Gastrocnemius medialis (tissue), 4 donors: ENCODE results near the gene AKNA. TPM values are rescaled to one million over a fixed set of nuclear protein-coding genes. Genes with fewer than 3 reads are reported as not detected.

Source experiments
- ATAC-seq, 2 donors: fragments of 150-250 bp; one replicate each; pipeline ENCODE4 v1.9.1; 2016
- DNase-seq, 2 donors: peaks; one replicate each; pipeline ENCODE4 v3.0.0-alpha.2; 2019
- H3K27ac ChIP-seq, 4 donors: fragments of 200-600 bp; sonication (generic); 1 replicate in 1 of 4; 2 replicates in 3 of 4; pipeline ENCODE4 v1.5.1; 2016 to 2018; ENCODE audit warnings: mild to moderate bottlenecking in 2 of 4, moderate library complexity in 1 of 4
- H3K27me3 ChIP-seq, 3 donors: fragments of 200-600 bp; sonication (generic) in 2 of 3; 1 replicate in 1 of 3; 2 replicates in 2 of 3; pipeline versions ENCODE4 v1.5.1 to v1.6.0; 2016 to 2019; ENCODE audit warnings: mild to moderate bottlenecking in 1 of 3, moderate library complexity in 1 of 3
- H3K36me3 ChIP-seq, 2 donors: fragments of 200-600 bp; sonication (generic) in 1 of 2; one replicate each; pipeline ENCODE4 v1.5.1; 2017 to 2018
- H3K4me1 ChIP-seq, 2 donors: fragments of 200-600 bp; sonication (generic) in 1 of 2; one replicate each; pipeline ENCODE4 v1.5.1; 2016 to 2017; ENCODE audit warnings: mild to moderate bottlenecking in 2 of 2
- H3K4me3 ChIP-seq, 4 donors: fragments of 200-600 bp; sonication (generic) in 3 of 4; 1 replicate in 1 of 4; 2 replicates in 3 of 4; pipeline ENCODE4 v1.5.1; 2016 to 2019; ENCODE audit warnings: mild to moderate bottlenecking in 2 of 4
- H3K9me3 ChIP-seq, 3 donors: fragments of 200-600 bp; sonication (generic) in 2 of 3; 1 replicate in 1 of 3; 2 replicates in 2 of 3; pipeline ENCODE4 v1.5.1; 2016 to 2019
- CTCF ChIP-seq, 5 experiments: fragments of 450-650 bp in 3 of 5; fragments of 200-600 bp in 2 of 5; sonication (generic) in 2 of 5; IDR thresholded peaks in 4 of 5; conservative IDR thresholded peaks in 1 of 5; 1 replicate in 4 of 5; 2 replicates in 1 of 5; pipeline ENCODE4 v1.5.1; 2016 to 2019; ENCODE audit warnings: antibody characterized with exemption in 5 of 5, mild to moderate bottlenecking in 3 of 5, moderate library complexity in 3 of 5
- POLR2A ChIP-seq, 2 donors: fragments of 450-650 bp; IDR thresholded peaks; one replicate each; pipeline ENCODE4 v1.6.1; 2017; ENCODE audit warnings: antibody characterized with exemption in 2 of 2, mild to moderate bottlenecking in 2 of 2, moderate library complexity in 2 of 2
- in situ Hi-C, 4 donors: fragments of 200-750 bp; cut with MboI; loops; one replicate each; pipeline versions ENCODE4 v1.15.0 to v1.8.0; 2017; ENCODE audit warnings: low sequenced_read_pairs in 4 of 4
- intact Hi-C: fragments of 100-400 bp; cut with DNase I; formaldehyde crosslinking; loops from one replicate; pipeline ENCODE4 v1.15.1; 2023; ENCODE audit warnings: low total_unique reads
- total RNA-seq, 4 donors: library from RNA; depleted of rRNA; stranded (reverse); fragments of >200 nt; gene quantifications; one replicate each; pipeline versions ENCODE4 v1.1.0 to v1.2.3, GENCODE V29; 2016

AKNA gene
- total RNA-seq, 4 donors from 2014 or later, result 2.8 to 5.7 (median 3.8) TPM

- Histone ChIP-seq H3K36me3 (no peaks in the 10 kb centered on the region), H3K4me3 (peak overlapping the region in 1 of 4 donors; percentile 15), H3K4me1 (peaks cover 25 to 26% of the 10 kb centered on the region in 2 donors), H3K27ac (peak overlapping the region; percentile 66 to 81 (median 78)), H3K27me3 (no peaks in the 10 kb centered on the region), H3K9me3 (no peaks in the 10 kb centered on the region)
- in situ Hi-C loops (no loop called here), intact Hi-C loops (no loop called here)
- DNase-seq, result peak in 1 of 2 donors; percentile 52
- ATAC-seq, result peak; percentile 49 to 60
- TF ChIP-seq POLR2A (IDR thresholded peaks at IDR 0.05) (no peak), CTCF (IDR thresholded peaks at IDR 0.05 in 4 of 5, conservative IDR thresholded peaks at IDR 0.05 in 1 of 5) (no peak)
Measured at GRCh38 chr9:114383521-114384231, 4.1 kb downstream of the AKNA start.

- Histone ChIP-seq H3K4me1 (peaks cover 18% of the 10 kb centered on the region in 2 donors), H3K4me3 (peak overlapping the region in 1 of 4 donors; percentile 15), H3K27me3 (no peaks in the 10 kb centered on the region), H3K36me3 (no peaks in the 10 kb centered on the region), H3K9me3 (no peaks in the 10 kb centered on the region), H3K27ac (peak overlapping the region; percentile 66 to 81 (median 78))
- in situ Hi-C loops (no loop called here), intact Hi-C loops (no loop called here)
- no peak for TF ChIP-seq POLR2A (IDR thresholded peaks at IDR 0.05)
- TF ChIP-seq CTCF (IDR thresholded peaks at IDR 0.05 in 4 of 5, conservative IDR thresholded peaks at IDR 0.05 in 1 of 5), result no peak
- ATAC-seq (no peak), DNase-seq (no peak)
Measured at GRCh38 chr9:114382699-114383520, 4.9 kb downstream of the AKNA start.

GRCh38 chr9:114378883-114379282, 8.9 kb downstream of the AKNA start:
- Histone ChIP-seq H3K27me3 (no peaks in the 10 kb centered on the region), H3K4me3 (no peak overlapping the region), H3K9me3 (no peaks in the 10 kb centered on the region), H3K4me1 (peaks cover 7 to 11% of the 10 kb centered on the region in 2 donors), H3K36me3 (no peaks in the 10 kb centered on the region), H3K27ac (no peak overlapping the region)
- DNase-seq, result no peak
- intact Hi-C loops, result no loop called here
- no peak for ATAC-seq
- in situ Hi-C loops, result no loop called here
- TF ChIP-seq CTCF (IDR thresholded peaks at IDR 0.05 in 4 of 5, conservative IDR thresholded peaks at IDR 0.05 in 1 of 5) (no peak), POLR2A (IDR thresholded peaks at IDR 0.05) (no peak)

- no peak overlapping the region for H3K4me3 ChIP-seq
- intact Hi-C loops, result no loop called here
- ATAC-seq (no peak), DNase-seq (no peak)
- no peaks in the 10 kb centered on the region for H3K36me3 ChIP-seq
- no peak overlapping the region for H3K27ac ChIP-seq
- no peaks in the 10 kb centered on the region for H3K27me3 ChIP-seq
- H3K9me3 ChIP-seq, result no peaks in the 10 kb centered on the region
- TF ChIP-seq CTCF (IDR thresholded peaks at IDR 0.05 in 4 of 5, conservative IDR thresholded peaks at IDR 0.05 in 1 of 5) (no peak), POLR2A (IDR thresholded peaks at IDR 0.05) (no peak)
- in situ Hi-C loops, result no loop called here
- peaks cover 2 to 5% of the 10 kb centered on the region in 2 donors for H3K4me1 ChIP-seq
Measured at GRCh38 chr9:114378016-114378415, 9.8 kb downstream of the AKNA start.
